SK-N-SH (cell line): ENCODE data around the gene SAP30BP. TPM values are rescaled to one million over a fixed set of nuclear protein-coding genes. Genes with fewer than 3 reads are reported as not detected.
A peak's percentile ranks its signal among the peaks of the same experiment; 100 is the strongest.

Source experiments
- CTCF ChIA-PET: fragments of 300-600, 350-600 bp; formaldehyde crosslinking; extraction: SDS; loops from one replicate; lab custom pipeline; 2021; lab: Yijun Ruan, JAX
- POLR2A ChIA-PET: fragments of 350-600 bp; sonication (Branson Sonifier 250); formaldehyde crosslinking; extraction: SDS; loops from one replicate; lab custom pipeline; 2020; ENCODE audit warnings: antibody characterized with exemption, inconsistent platforms; lab: Yijun Ruan, JAX
- DNase-seq: peaks from one replicate; pipeline ENCODE4 v3.0.0; 2012
- H2AFZ ChIP-seq: fragments of 200-600 bp; sonication (generic); 2 replicates; pipeline ENCODE4 v1.8.1; 2016; ENCODE audit warnings: antibody characterized with exemption, mild to moderate bottlenecking, low read depth
- H3F3A ChIP-seq: fragments of 200-600 bp; sonication (generic); replicated peaks from 2 replicates; pipeline ENCODE3; 2016; ENCODE audit warnings: antibody characterized with exemption, mild to moderate bottlenecking; ENCODE audit not compliant: insufficient read depth
- H3K27ac ChIP-seq, 2 experiments: fragments of 200-500 bp in 1 of 2; fragments of 200-600 bp in 1 of 2; sonication (Bioruptor generic) in 1 of 2; sonication (generic), shearing (Covaris generic) in 1 of 2; 2 replicates each; pipeline versions ENCODE4 v1.5.1 to v1.6.1; 2014 to 2016; ENCODE audit warnings: low read depth in 2 of 2, inconsistent platforms in 1 of 2, low read length in 1 of 2, mild to moderate bottlenecking in 1 of 2, mixed read lengths in 1 of 2
- H3K27me3 ChIP-seq: fragments of 200-600 bp; sonication (generic), shearing (Covaris generic); 2 replicates; pipeline ENCODE4 v1.6.1; 2016; ENCODE audit warnings: mixed run types; ENCODE audit not compliant: insufficient read depth
- H3K36me3 ChIP-seq, 2 experiments: fragments of 200-500 bp in 1 of 2; fragments of 200-600 bp in 1 of 2; sonication (Bioruptor generic) in 1 of 2; sonication (generic) in 1 of 2; replicated peaks in 1 of 2; 2 replicates each; pipeline versions ENCODE3 to v1.5.1; 2014 to 2016; ENCODE audit warnings: low read length in 1 of 2, mild to moderate bottlenecking in 1 of 2; ENCODE audit not compliant: insufficient read depth in 2 of 2, control insufficient read depth in 1 of 2
- H3K4me1 ChIP-seq, 2 experiments: fragments of 200-500 bp in 1 of 2; fragments of 200-600 bp in 1 of 2; sonication (Bioruptor generic) in 1 of 2; sonication (generic), shearing (Covaris generic) in 1 of 2; 2 replicates each; pipeline versions ENCODE4 v1.5.1 to v1.6.1; 2014 to 2016; ENCODE audit warnings: low read depth in 1 of 2, low read length in 1 of 2, mixed run types in 1 of 2; ENCODE audit not compliant: insufficient read depth in 2 of 2, control insufficient read depth in 1 of 2
- H3K4me2 ChIP-seq: fragments of 200-600 bp; sonication (generic), shearing (Covaris generic); 2 replicates; pipeline ENCODE4 v1.6.1; 2017; ENCODE audit warnings: mixed run types
- H3K4me3 ChIP-seq, 2 experiments: fragments of 200-500 bp in 1 of 2; fragments of 200-600 bp in 1 of 2; sonication (Bioruptor generic) in 1 of 2; sonication (generic), shearing (Covaris generic) in 1 of 2; 2 replicates each; pipeline versions ENCODE4 v1.5.1 to v1.8.1; 2014 to 2016; ENCODE audit warnings: low read depth in 2 of 2, inconsistent platforms in 1 of 2, low read length in 1 of 2, mild to moderate bottlenecking in 1 of 2, mixed read lengths in 1 of 2, moderate library complexity in 1 of 2
- H3K79me2 ChIP-seq: fragments of 200-600 bp; sonication (generic); 2 replicates; pipeline ENCODE4 v1.8.1; 2017; ENCODE audit warnings: mild to moderate bottlenecking; ENCODE audit not compliant: insufficient read depth
- H3K9ac ChIP-seq: fragments of 200-600 bp; sonication (generic); 2 replicates; pipeline ENCODE4 v1.6.1; 2017; ENCODE audit warnings: mixed run types
- H3K9me2 ChIP-seq: fragments of 200-600 bp; sonication (generic); 2 replicates; pipeline ENCODE4 v1.6.1; 2017; ENCODE audit warnings: mixed run types
- H3K9me3 ChIP-seq: fragments of 200-600 bp; sonication (generic); 2 replicates; pipeline ENCODE4 v1.6.1; 2017; ENCODE audit warnings: mixed run types, mild to moderate bottlenecking, moderate library complexity
- H4K20me1 ChIP-seq: fragments of 200-600 bp; sonication (generic); 2 replicates; pipeline ENCODE4 v1.6.1; 2017; ENCODE audit warnings: mild to moderate bottlenecking, mixed run types; ENCODE audit not compliant: insufficient read depth
- CHD2 ChIP-seq: fragments of 150-350 bp; IDR thresholded peaks from 2 replicates; pipeline ENCODE4 v1.6.1; 2018; ENCODE audit warnings: low read length; ENCODE audit not compliant: partially characterized antibody
- ELF1 ChIP-seq: IDR thresholded peaks from 2 replicates; pipeline ENCODE4 v1.4.0; 2012
- EP300 ChIP-seq, 2 experiments: IDR thresholded peaks; 2 replicates each; pipeline versions ENCODE4 v1.4.0 to v1.6.1; 2012; ENCODE audit warnings: borderline replicate concordance in 1 of 2, low read depth in 1 of 2, low read length in 1 of 2
- EZH2phosphoT487 ChIP-seq: fragments of 200-600 bp; sonication (generic); IDR thresholded peaks from 2 replicates; pipeline ENCODE4 v1.6.1; 2017; ENCODE audit warnings: low read depth, mixed run types, mild to moderate bottlenecking, antibody characterized with exemption, moderate library complexity, borderline replicate concordance
- FOSL2 ChIP-seq: IDR thresholded peaks from 2 replicates; pipeline ENCODE4 v1.4.0; 2012; ENCODE audit warnings: low read depth, mild to moderate bottlenecking, moderate library complexity, borderline replicate concordance
- GABPA ChIP-seq: IDR thresholded peaks from 2 replicates; pipeline ENCODE4 v1.4.0; 2012; ENCODE audit warnings: low read depth, mild to moderate bottlenecking
- JUND ChIP-seq: IDR thresholded peaks from 2 replicates; pipeline ENCODE4 v1.4.0; 2012
- NFIC ChIP-seq: IDR thresholded peaks from 2 replicates; pipeline ENCODE4 v1.4.0; 2012; ENCODE audit warnings: borderline replicate concordance
- POLR2AphosphoS5 ChIP-seq: IDR thresholded peaks from 2 replicates; pipeline ENCODE4 v1.6.1; 2012; ENCODE audit warnings: low read depth, low read length
- RCOR1 ChIP-seq: fragments of 150-350 bp; IDR thresholded peaks from 2 replicates; pipeline ENCODE4 v1.6.1; 2017; ENCODE audit warnings: antibody characterized with exemption, low read length
- RFX5 ChIP-seq: IDR thresholded peaks from 2 replicates; pipeline ENCODE4 v1.6.1; 2012; ENCODE audit warnings: mild to moderate bottlenecking, improper control_type of control experiment, low read length
- RXRA ChIP-seq: IDR thresholded peaks from 2 replicates; pipeline ENCODE4 v1.4.0; 2012; ENCODE audit warnings: low read depth, mild to moderate bottlenecking, borderline replicate concordance
- SIN3A ChIP-seq: IDR thresholded peaks from 2 replicates; pipeline ENCODE4 v1.6.1; 2012; ENCODE audit warnings: low read depth, mild to moderate bottlenecking, low read length, moderate library complexity, borderline replicate concordance
- TCF12 ChIP-seq: IDR thresholded peaks from 2 replicates; pipeline ENCODE4 v1.4.0; 2012
- TEAD4 ChIP-seq: IDR thresholded peaks from 2 replicates; pipeline ENCODE4 v1.4.0; 2012; ENCODE audit warnings: mild to moderate bottlenecking, borderline replicate concordance; ENCODE audit not compliant: insufficient read depth
- WGBS: methylation state at CpG from one replicate; pipeline ENCODE4 v1.1.6; 2017; ENCODE audit warnings: low lambda C conversion rate; 5-methylcytosine and 5-hydroxymethylcytosine counted together
- polyA plus RNA-seq, 3 experiments: library from polyadenylated mRNA; depleted of rRNA; stranded (reverse); fragments of >200 nt; gene quantifications; 2 replicates each; pipeline ENCODE4 v1.2.3, GENCODE V29; 2012
- TF ChIP-seq, protein P1 (sequence below): fragments of 150-350 bp; IDR thresholded peaks from 2 replicates; pipeline ENCODE4 v1.6.1; 2016; ENCODE audit warnings: mild to moderate bottlenecking, low read depth, low read length
- TF ChIP-seq, protein P2 (sequence below): fragments of 150-350 bp; IDR thresholded peaks from 2 replicates; pipeline ENCODE4 v1.6.1; 2017; ENCODE audit warnings: antibody characterized with exemption, low read length, low read depth, borderline replicate concordance
- TF ChIP-seq, protein P3 (sequence below): IDR thresholded peaks from 2 replicates; pipeline ENCODE4 v1.4.0; 2012; ENCODE audit warnings: low read depth
- TF ChIP-seq, protein P4 (sequence below): fragments of 200-600 bp; sonication (generic); IDR thresholded peaks from 2 replicates; pipeline ENCODE4 v1.6.1; 2017; ENCODE audit warnings: antibody characterized with exemption, mild to moderate bottlenecking, moderate library complexity
- TF ChIP-seq, protein P5 (sequence below): IDR thresholded peaks from 2 replicates; pipeline ENCODE4 v1.4.0; 2012; ENCODE audit warnings: low read depth, borderline replicate concordance
- TF ChIP-seq, protein P6 (sequence below): IDR thresholded peaks from 2 replicates; pipeline ENCODE4 v1.6.1; 2012; ENCODE audit warnings: mild to moderate bottlenecking, low read depth, low read length, moderate library complexity
- TF ChIP-seq, protein P7 (sequence below): IDR thresholded peaks from 2 replicates; pipeline ENCODE4; 2012

SAP30BP gene
- polyA plus RNA-seq, 1 of the 3 experiments (the other 2 are of a cell fraction) = 158 TPM

DNA sequence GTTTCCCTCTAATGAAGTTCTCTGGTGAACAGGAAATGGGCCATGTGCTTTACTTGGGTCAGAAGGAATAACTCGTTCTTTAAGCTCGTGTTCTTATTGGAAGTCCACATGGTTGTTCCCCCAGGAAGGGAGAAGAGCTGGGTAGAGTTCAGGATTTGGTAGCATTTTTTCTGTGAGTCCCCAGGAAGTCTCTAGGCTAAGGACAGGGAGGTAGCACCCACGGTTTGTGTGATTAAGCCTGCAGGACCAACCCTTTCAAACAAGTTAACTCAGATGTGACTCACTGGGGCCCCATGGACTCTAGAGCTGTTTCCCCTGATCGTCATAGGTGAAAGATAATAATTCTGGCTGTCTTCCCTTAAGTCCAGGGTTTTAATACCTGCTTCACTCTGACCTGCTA, 16.4 kb downstream of the SAP30BP start:
- H3K4me1 ChIP-seq = peaks cover 6 to 45% of the 10 kb centered on the region in 2 experiments; a peak in 3 of 4 replicates
- no peaks in the 10 kb centered on the region for H3K27me3 ChIP-seq
- 40% methylated on average over 4 of the region's 4 CpGs for WGBS
- ChIA-PET CTCF (interaction anchor here (0.8 to 5.2 kb wide), 8 partner anchors 9 to 70 kb away, joined by 3 to 50 read pairs (median 10); partner anchors contain the start of gene SMIM5), POLR2A (interaction anchor here (1.2 kb wide), 2 partner anchors 8 to 10 kb away, joined by 3 to 5 read pairs; no protein-coding TSS in a partner anchor)
- no peaks in the 10 kb centered on the region for H3K9me2 ChIP-seq
- peaks cover 10 to 27% of the 10 kb centered on the region in 2 experiments for H3K36me3 ChIP-seq
- peak overlapping the region; percentile 39; the same call in 1 of the 2 replicates for H3K9ac ChIP-seq
- H4K20me1 ChIP-seq = peaks cover 12% of the 10 kb centered on the region; the same call in 1 of the 2 replicates
- H3F3A ChIP-seq = peaks cover 36% of the 10 kb centered on the region
- no peak overlapping the region for H3K4me3 ChIP-seq
- DNase-seq = no peak
- H3K9me3 ChIP-seq = no peaks in the 10 kb centered on the region
- H3K4me2 ChIP-seq = peak overlapping the region; percentile 55
- peaks cover 91% of the 10 kb centered on the region for H3K79me2 ChIP-seq
- no peak overlapping the region for H2AFZ ChIP-seq
- H3K27ac ChIP-seq = peak overlapping the region in 1 of 2 experiments; percentile 69; a peak in 2 of 4 replicates
- no peak for TF ChIP-seq POLR2AphosphoS5
- TF ChIP-seq, protein P1, sequence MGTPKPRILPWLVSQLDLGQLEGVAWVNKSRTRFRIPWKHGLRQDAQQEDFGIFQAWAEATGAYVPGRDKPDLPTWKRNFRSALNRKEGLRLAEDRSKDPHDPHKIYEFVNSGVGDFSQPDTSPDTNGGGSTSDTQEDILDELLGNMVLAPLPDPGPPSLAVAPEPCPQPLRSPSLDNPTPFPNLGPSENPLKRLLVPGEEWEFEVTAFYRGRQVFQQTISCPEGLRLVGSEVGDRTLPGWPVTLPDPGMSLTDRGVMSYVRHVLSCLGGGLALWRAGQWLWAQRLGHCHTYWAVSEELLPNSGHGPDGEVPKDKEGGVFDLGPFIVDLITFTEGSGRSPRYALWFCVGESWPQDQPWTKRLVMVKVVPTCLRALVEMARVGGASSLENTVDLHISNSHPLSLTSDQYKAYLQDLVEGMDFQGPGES = no peak
- TF ChIP-seq, protein P2, sequence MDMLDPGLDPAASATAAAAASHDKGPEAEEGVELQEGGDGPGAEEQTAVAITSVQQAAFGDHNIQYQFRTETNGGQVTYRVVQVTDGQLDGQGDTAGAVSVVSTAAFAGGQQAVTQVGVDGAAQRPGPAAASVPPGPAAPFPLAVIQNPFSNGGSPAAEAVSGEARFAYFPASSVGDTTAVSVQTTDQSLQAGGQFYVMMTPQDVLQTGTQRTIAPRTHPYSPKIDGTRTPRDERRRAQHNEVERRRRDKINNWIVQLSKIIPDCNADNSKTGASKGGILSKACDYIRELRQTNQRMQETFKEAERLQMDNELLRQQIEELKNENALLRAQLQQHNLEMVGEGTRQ = no peak
- no peak for TF ChIP-seq GABPA
- TF ChIP-seq, protein P3, sequence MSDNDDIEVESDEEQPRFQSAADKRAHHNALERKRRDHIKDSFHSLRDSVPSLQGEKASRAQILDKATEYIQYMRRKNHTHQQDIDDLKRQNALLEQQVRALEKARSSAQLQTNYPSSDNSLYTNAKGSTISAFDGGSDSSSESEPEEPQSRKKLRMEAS = peak; percentile 73; the same call in 1 of the 2 replicates
- TF ChIP-seq TCF12 = peak; percentile 59
- TF ChIP-seq FOSL2 = peak; percentile 76
- TF ChIP-seq, protein P4, sequence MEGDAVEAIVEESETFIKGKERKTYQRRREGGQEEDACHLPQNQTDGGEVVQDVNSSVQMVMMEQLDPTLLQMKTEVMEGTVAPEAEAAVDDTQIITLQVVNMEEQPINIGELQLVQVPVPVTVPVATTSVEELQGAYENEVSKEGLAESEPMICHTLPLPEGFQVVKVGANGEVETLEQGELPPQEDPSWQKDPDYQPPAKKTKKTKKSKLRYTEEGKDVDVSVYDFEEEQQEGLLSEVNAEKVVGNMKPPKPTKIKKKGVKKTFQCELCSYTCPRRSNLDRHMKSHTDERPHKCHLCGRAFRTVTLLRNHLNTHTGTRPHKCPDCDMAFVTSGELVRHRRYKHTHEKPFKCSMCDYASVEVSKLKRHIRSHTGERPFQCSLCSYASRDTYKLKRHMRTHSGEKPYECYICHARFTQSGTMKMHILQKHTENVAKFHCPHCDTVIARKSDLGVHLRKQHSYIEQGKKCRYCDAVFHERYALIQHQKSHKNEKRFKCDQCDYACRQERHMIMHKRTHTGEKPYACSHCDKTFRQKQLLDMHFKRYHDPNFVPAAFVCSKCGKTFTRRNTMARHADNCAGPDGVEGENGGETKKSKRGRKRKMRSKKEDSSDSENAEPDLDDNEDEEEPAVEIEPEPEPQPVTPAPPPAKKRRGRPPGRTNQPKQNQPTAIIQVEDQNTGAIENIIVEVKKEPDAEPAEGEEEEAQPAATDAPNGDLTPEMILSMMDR = no peak
- TF ChIP-seq, protein P5, sequence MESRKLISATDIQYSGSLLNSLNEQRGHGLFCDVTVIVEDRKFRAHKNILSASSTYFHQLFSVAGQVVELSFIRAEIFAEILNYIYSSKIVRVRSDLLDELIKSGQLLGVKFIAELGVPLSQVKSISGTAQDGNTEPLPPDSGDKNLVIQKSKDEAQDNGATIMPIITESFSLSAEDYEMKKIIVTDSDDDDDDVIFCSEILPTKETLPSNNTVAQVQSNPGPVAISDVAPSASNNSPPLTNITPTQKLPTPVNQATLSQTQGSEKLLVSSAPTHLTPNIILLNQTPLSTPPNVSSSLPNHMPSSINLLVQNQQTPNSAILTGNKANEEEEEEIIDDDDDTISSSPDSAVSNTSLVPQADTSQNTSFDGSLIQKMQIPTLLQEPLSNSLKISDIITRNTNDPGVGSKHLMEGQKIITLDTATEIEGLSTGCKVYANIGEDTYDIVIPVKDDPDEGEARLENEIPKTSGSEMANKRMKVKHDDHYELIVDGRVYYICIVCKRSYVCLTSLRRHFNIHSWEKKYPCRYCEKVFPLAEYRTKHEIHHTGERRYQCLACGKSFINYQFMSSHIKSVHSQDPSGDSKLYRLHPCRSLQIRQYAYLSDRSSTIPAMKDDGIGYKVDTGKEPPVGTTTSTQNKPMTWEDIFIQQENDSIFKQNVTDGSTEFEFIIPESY = no peak
- TF ChIP-seq EP300 (IDR thresholded peaks at IDR 0.05; ENCODE audit: borderline replicate concordance in 1 of 2, low read depth in 1 of 2, low read length in 1 of 2) = 0 out of 4 replicates have a peak, but pooled peaks of 1 of the 2 experiments have one; percentile 29
- TF ChIP-seq, protein P6, sequence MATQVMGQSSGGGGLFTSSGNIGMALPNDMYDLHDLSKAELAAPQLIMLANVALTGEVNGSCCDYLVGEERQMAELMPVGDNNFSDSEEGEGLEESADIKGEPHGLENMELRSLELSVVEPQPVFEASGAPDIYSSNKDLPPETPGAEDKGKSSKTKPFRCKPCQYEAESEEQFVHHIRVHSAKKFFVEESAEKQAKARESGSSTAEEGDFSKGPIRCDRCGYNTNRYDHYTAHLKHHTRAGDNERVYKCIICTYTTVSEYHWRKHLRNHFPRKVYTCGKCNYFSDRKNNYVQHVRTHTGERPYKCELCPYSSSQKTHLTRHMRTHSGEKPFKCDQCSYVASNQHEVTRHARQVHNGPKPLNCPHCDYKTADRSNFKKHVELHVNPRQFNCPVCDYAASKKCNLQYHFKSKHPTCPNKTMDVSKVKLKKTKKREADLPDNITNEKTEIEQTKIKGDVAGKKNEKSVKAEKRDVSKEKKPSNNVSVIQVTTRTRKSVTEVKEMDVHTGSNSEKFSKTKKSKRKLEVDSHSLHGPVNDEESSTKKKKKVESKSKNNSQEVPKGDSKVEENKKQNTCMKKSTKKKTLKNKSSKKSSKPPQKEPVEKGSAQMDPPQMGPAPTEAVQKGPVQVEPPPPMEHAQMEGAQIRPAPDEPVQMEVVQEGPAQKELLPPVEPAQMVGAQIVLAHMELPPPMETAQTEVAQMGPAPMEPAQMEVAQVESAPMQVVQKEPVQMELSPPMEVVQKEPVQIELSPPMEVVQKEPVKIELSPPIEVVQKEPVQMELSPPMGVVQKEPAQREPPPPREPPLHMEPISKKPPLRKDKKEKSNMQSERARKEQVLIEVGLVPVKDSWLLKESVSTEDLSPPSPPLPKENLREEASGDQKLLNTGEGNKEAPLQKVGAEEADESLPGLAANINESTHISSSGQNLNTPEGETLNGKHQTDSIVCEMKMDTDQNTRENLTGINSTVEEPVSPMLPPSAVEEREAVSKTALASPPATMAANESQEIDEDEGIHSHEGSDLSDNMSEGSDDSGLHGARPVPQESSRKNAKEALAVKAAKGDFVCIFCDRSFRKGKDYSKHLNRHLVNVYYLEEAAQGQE = no peak
- no peak for TF ChIP-seq RCOR1
- no peak for TF ChIP-seq ELF1
- no peak for TF ChIP-seq CHD2
- TF ChIP-seq EZH2phosphoT487 = no peak
- TF ChIP-seq, protein P7, sequence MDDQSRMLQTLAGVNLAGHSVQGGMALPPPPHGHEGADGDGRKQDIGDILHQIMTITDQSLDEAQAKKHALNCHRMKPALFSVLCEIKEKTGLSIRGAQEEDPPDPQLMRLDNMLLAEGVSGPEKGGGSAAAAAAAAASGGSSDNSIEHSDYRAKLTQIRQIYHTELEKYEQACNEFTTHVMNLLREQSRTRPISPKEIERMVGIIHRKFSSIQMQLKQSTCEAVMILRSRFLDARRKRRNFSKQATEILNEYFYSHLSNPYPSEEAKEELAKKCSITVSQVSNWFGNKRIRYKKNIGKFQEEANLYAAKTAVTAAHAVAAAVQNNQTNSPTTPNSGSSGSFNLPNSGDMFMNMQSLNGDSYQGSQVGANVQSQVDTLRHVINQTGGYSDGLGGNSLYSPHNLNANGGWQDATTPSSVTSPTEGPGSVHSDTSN = peak; percentile 34; the same call in 1 of the 2 replicates
- TF ChIP-seq RFX5 = no peak
- TF ChIP-seq JUND = peak; percentile 57
- TF ChIP-seq NFIC = peak; percentile 69
- peak; percentile 37; the same call in 1 of the 2 replicates for TF ChIP-seq RXRA
- TF ChIP-seq TEAD4 = no peak
- no peak for TF ChIP-seq SIN3A
